ENCODE measurements around the gene TREX2.

- TF ChIP-seq CTCF (conservative IDR thresholded peaks at IDR 0.05; ENCODE audit: low read length) (no peak), EZH2phosphoT487 (IDR thresholded peaks at IDR 0.05; ENCODE audit: borderline replicate concordance, low read depth, low read length) (no peak)
Measured at GRCh38 chrX:153454901-153455550, 9.2 kb upstream of the TREX2 start.

Data from OCI-LY7 (cell line).